Measurements from ENCODE around the gene RSL1D1. TPM values are rescaled to one million over a fixed set of nuclear protein-coding genes. Genes with fewer than 3 reads are reported as not detected.

Gene RSL1D1
- total and polyA plus RNA-seq, 2 of the 8 experiments (the other 6 are each of a cell fraction or from before 2014, with no cell fraction given), result 41.3 to 292 TPM

- TF ChIP-seq CTBP2 (IDR thresholded peaks at IDR 0.05; ENCODE audit: borderline replicate concordance, insufficient read depth, insufficient read length, low read length) (no peak), MAX (IDR thresholded peaks at IDR 0.05) (peak; percentile 67), TCF12 (IDR thresholded peaks at IDR 0.05; ENCODE audit: low read depth, low read length) (no peak), TEAD4 (IDR thresholded peaks at IDR 0.05; ENCODE audit: low read depth, low read length) (no peak), CHD7 (IDR thresholded peaks at IDR 0.05; ENCODE audit: insufficient replicate concordance, low read length) (no peak), CTCF (IDR thresholded peaks at IDR 0.05; ENCODE audit: control extremely low read depth in 1 of 3, insufficient read depth in 1 of 3, low read depth in 1 of 3, low read length in 3 of 3) (peak; percentile 46 to 78 (median 68); a peak in 3 of 4 replicates), GTF2F1 (IDR thresholded peaks at IDR 0.05; ENCODE audit: borderline replicate concordance, low read depth, low read length) (no peak)
These were observed 54.0 kb downstream of the RSL1D1 start, which contains the start of gene ZC3H7A (continued) for GRCh38 chr16:11797166-11797956.

All from H1 (cell line).